GM12873 (cell line): ENCODE results near the gene REPIN1.

Source experiments
- CTCF ChIP-seq: IDR thresholded peaks from 2 replicates; pipeline ENCODE4 v1.5.1; 2012; ENCODE audit warnings: low read depth, mild to moderate bottlenecking, moderate library complexity, low read length, control low read depth; ENCODE audit not compliant: insufficient read depth; ENCODE audit errors: missing control alignments

The REPIN1 gene

GRCh38 chr7:150363370-150363769, 5.3 kb upstream of the REPIN1 start:
- TF ChIP-seq CTCF = no peak

- TF ChIP-seq CTCF = no peak
Measured at GRCh38 chr7:150363872-150364271, 4.8 kb upstream of the REPIN1 start.

GRCh38 chr7:150365194-150365593, 3.4 kb upstream of the REPIN1 start:
- no peak for TF ChIP-seq CTCF

GRCh38 chr7:150365673-150366398, 2.8 kb upstream of the REPIN1 start:
- TF ChIP-seq CTCF = no peak

GRCh38 chr7:150367677-150368095, 936 bp upstream of the REPIN1 start:
- no peak for TF ChIP-seq CTCF

- TF ChIP-seq CTCF = no peak
Measured at GRCh38 chr7:150368884-150369747, 494 bp downstream of the REPIN1 start.

- no peak for TF ChIP-seq CTCF
Measured at GRCh38 chr7:150369748-150370501, 1.3 kb downstream of the REPIN1 start.
